Stimulated activated CD4-positive, alpha-beta T cell treated with anti-CD3 and anti-CD28 coated beads, Interleukin-1b, Interleukin-23, amount 100 ng/mL, for 1 hour (primary cell): ENCODE data around the gene GRWD1.

ENCODE experiments used
- DNase-seq, 2 donors: peaks; one replicate each; pipeline ENCODE4 v3.0.0-alpha.2; 2020; ENCODE audit warnings: low read depth in 2 of 2

The GRWD1 gene

DNA sequence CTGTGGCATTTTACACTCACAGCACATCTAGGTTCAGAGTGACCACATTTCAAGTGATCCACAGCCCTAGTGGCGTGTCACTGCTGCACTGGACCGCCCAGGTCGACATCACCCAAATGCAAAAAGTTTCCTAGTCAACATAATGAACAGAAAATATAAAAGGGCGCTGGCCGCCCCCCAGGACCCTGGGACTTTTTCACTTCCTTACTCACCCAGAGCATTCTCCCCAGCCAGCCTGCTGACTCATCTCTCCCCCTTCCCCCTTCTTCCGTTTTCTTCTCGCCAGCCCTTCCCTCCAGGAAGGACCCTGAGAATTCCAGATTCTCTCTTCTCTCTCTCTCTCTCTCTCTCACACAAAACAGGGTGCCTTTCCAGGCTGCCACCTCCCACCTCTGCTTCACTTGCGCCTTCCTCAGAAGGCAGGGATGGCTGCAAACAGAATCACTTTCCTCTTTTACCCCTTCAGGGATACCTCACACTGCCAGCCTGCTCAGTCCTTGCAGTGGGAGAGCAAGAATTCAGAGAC lies 21.0 kb upstream of the GRWD1 start:
- DNase-seq: no peak

DNA sequence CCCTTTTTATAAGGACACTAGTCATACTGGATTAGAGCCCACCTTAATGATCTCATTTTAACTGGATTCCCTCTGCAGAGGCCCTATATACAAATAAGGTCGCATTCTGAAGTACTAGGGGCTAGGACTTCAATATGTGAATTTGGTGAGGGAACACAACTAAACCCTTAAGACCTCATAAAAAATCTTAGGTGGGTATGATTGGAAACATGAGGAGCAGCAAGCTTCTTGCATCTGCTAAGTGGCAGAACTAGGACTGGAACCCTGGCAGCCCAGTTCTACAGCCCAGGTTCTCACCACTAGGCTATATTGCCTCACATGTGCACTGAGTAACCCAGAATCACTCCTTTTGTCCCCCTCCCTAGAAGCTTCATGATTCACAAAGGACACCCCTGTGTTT lies 17.1 kb upstream of the GRWD1 start:
- no peak for DNase-seq

- no peak for DNase-seq
Observed at GRCh38 chr19:48433337-48433736, 12.4 kb upstream of the GRWD1 start.

- no peak for DNase-seq
Observed at GRCh38 chr19:48436586-48436985, 9.2 kb upstream of the GRWD1 start.

DNA sequence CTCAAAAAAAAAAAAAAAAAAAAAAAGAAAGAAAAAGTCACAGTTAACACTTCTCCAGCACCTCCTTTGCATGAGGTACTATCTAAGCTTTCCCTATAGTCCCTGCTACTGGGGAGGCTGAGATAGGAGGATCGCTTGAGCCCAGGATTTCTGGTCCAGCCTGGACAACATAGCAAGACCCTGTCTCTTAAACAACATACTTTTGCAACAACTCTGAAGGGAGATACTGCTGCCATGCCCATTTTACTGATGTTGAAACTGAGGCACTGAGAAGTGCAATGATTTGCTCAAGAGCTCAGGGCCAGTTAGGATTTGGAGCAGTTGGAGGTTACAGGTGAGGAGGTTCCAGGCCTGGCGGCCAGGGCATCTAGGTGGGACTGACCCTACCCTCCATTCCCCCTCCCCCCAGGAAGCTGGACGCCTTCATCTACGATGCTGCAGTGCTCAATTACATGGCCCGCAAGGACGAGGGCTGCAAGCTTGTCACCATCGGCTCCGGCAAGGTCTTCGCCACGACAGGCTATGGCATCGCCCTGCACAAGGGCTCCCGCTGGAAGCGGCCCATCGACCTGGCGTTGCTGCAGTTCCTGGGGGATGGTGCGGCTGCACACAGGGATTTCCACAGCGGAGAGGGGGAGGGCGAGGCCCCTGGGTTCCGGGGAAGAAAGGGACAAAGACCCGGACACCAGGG lies 4.3 kb upstream of the GRWD1 start:
- DNase-seq: no peak

GRCh38 chr19:48442116-48443035 lies 3.4 kb upstream of the GRWD1 start:
- DNase-seq: no peak

- no peak for DNase-seq
Observed at GRCh38 chr19:48443256-48443655, 2.5 kb upstream of the GRWD1 start.

DNA sequence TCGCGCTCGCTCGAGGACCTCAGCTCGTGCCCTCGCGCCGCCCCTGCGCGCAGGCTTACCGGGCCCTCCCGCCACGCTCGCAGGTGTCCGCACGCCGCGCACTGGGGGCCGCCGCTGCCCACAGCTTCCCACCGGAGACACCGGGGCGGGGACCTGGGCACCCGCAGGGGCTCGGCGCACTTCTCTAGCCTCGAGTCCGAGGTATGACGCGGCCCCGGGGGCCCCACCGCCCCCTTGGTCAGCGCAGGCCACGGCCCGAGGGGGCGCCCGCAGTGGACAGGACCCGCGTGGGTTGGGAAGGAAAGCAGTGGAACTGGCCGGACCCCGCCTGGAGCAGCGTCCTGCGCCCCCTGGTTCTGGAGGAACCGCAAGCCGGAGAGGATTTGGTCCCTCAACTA lies 2.1 kb upstream of the GRWD1 start:
- no peak for DNase-seq

- DNase-seq: no peak
Observed at GRCh38 chr19:48444129-48444935, 1.5 kb upstream of the GRWD1 start.

DNA sequence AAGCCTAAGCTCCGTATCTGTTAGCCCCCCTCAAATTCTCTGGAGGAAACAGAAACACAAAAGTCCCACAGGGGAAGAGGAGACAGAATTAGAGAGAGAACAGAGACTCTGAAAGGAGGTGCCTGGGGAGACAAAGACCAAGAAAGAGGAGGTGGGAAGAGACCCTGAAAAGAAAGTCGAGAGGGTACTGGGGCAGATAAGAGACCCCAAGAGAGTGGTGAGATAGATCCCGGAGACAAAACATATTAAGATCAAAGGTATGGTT lies 915 bp upstream of the GRWD1 start:
- DNase-seq: no peak

- DNase-seq: no peak
Observed at GRCh38 chr19:48445256-48445605, 552 bp upstream of the GRWD1 start.

DNA sequence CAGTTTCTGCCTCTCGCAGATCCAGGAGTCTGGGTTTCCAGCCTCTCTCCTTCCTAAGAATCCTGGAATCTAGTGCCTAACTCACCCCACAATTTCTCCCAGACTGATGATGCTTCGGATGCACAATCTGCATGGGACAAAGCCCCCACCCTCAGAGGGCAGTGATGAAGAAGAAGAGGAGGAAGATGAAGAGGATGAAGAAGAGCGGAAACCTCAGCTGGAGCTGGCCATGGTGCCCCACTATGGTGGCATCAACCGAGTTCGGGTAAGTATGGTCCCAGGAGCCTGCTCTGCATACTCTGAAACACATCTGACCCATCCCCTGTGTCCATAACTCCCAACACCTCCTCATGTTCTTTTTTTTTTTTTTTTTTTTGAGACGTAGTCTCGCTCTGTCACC lies 796 bp downstream of the GRWD1 start:
- DNase-seq: no peak

DNA sequence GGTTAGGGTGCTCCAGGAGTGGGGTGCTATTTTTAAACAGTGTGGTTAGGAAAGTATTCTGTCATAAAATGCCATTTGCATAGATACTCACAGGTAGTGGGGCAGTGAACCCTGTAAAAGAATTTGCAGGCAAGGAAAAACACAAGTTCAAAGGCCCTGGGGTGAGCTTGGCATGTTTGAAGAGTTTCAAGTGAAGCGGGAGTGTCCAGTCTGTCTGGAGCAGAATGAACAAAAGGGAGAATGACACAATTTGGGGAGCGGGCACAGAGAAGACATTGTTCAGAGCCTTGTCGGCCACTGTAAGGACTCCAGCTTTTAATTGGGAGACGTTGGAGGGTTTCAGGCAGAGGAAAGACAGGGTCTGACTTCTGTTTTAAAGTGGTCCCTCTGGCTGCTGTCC lies 2.8 kb downstream of the GRWD1 start:
- DNase-seq: no peak

- DNase-seq: no peak
Observed at GRCh38 chr19:48450441-48450840, 4.7 kb downstream of the GRWD1 start.

- no peak for DNase-seq
Observed at GRCh38 chr19:48450863-48451262, 5.1 kb downstream of the GRWD1 start.

GRCh38 chr19:48451624-48452023 lies 5.8 kb downstream of the GRWD1 start:
- no peak for DNase-seq

DNA sequence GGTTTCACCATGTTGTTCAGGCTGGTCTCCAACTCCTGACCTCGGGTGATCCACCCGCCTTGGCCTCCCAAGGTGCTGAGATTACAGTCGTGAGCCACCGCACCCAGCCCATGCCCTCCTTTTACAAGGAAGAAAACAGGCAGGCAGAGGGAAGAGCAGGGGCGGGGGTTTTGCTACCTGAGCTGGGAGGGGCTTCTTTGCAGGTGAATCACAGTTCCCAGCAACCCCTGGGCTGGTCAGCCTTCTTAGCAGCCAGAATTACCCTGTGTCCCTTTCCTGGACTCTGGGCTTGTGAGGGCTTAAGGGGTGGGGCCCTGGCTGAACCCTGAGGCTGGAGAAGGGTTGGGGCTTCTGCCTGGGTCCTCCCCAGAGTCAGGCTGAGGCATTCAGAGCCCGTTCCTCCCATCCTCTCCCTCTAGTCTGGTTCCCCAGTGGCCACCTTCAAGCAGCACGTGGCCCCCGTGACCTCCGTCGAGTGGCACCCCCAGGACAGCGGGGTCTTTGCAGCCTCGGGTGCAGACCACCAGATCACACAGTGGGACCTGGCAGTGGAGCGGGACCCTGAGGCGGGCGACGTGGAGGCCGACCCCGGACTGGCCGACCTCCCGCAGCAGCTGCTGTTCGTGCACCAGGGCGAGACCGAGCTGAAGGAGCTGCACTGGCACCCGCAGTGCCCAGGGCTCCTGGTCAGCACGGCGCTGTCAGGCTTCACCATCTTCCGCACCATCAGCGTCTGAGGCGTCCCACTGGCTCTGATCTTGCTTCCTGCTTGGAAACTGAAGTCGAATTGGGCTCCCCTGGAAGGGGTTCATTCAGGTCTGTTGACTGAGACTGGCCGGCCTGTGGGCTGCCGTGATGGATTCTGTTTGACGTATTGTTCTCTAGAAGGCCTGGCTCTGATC lies 6.8 kb downstream of the GRWD1 start:
- no peak for DNase-seq

- no peak for DNase-seq
Observed at GRCh38 chr19:48454150-48454730, 8.5 kb downstream of the GRWD1 start.

DNA sequence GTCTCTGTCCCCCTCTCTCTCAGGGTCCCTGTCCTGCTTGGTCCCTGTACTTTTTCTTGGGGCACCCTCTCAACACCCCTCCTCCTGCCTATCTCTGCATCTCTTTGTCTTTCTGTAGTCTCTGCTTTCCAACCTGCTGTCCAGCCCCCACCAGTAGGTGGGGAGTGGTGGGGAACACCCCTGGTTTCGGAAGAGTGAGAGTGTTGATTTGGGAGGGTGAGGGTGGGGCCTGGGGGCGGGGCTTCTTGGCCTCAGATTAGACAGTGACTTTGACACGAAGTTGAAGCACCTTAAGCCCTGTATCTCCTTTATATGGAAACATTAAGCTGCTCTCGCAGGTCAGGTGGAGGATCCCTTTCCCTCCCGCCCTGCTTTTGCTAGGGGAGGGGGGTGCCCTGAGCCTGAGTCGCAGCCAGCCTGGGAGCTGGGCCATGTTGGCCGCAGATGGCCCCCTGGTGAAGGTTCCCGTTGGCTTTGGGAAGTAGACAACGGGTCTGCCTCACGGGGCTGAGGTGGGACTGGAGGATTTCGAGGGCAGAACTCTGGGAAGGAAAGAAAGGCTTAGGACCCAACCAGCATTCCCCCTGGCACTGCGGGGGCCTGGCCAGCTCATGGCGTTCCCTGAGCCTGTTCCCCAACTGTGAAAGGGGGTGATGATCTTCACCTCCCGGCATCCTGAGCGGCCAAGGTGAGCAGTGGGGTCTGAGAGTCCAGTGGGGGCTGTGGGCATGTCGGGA lies 9.6 kb downstream of the GRWD1 start, which contains the start of gene KCNJ14:
Gene KCNJ14 (plus strand): TSS at position 404 of the 737 bp plus-strand sequence. CDS start 6,151 bp downstream, outside the sequence.
- no peak for DNase-seq

DNA sequence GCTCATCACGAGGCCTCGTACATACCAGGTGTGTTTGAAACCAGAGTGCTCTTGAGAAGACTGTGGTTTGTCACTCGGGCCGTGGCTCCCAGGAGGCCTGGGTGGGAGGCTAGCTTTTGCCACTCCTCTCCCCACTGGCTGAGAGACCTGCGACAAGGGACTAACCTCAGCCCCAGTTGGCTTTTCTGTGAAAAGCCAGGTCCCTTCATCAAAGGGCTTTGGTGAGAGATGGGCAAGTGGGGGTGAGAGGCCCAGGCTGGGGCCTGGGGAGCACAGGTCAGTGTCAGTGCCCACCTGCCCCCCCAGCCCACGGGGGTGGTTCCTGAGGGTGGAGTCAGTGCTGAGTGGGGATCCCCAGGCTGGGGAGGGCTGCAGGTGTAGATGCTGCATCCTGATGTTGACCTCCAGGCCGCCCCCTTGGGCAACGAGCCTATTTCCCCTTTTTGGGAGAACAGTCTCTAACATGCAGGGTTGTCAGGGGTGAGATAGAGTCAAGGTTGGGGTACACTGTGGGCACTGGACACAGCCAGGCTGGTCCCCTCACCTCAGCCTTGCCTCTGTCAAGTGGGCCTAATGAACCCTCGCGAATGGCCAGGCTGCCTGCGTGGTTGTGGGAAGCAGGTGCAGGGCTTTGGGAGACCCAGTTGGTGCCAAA lies 10.3 kb downstream of the GRWD1 start:
- no peak for DNase-seq
